Hematopoietic multipotent progenitor cell treated with erythropoietin and hydrocortisone succinate and interleukin-3 and kit ligand, for 8 days (in vitro differentiated cells): ENCODE results near the gene ZSCAN23.
"Not testable (repeated sequence)": the region's sequence is repeated elsewhere in the genome, so short reads cannot be mapped to it uniquely, and the experiment has no call there.

ENCODE experiments used
- DNase-seq: peaks from one replicate; pipeline ENCODE4 v3.0.0-alpha.2; 2015

ZSCAN23 gene

DNA sequence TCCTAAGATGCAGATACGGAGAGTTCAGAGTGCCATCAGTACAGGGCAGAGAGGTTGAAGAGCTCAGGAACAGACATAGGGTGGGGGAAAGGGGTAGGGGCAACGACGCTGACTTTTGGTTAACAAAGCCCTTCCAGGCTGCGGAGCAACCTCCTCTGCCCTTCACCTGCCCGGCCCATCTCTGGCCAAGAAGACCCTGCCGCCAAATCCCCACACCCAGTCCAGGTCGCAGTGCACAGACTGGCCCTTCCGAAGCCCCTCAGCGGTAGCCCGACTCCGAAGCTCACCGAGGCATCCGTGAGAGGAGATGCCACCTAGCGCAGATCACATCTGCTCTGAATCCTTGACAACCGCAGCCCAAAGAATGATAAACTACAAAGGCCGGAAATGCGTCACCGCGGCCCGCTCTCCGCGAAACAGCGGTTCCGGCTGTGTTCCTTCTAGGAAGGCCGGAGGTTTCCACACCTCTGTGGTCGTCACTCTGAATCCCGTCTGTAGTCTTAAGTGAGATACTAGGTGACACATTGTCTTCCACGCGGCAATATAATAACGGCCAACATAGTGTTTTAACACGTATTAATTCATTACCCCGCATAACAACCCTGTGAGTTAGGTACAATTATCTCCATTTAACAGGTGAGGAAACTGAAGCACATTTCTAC lies at the start of gene ZSCAN23:
TSS of gene ZSCAN23 (minus strand) at position 380 of the 662 bp plus-strand sequence. CDS start 7,225 bp downstream, outside the sequence.
- peak; percentile 74 for DNase-seq

DNA sequence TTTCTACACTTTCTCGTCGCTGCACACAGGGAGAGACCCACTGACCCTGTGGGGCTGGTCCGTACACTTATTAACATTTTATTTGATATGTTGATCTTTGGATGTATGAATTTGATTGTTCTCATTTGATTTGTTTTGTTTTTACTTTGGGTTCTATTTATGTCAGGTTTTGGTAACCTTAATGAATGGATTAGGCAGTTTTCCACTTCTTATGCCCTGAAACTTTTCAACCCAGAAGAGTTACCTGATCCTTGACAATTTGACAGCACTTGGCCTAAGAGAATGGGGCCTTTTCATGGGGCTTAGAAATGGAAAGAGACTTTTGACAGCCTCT lies 48.7 kb upstream of the ZSCAN23 start:
- no peak for DNase-seq

DNA sequence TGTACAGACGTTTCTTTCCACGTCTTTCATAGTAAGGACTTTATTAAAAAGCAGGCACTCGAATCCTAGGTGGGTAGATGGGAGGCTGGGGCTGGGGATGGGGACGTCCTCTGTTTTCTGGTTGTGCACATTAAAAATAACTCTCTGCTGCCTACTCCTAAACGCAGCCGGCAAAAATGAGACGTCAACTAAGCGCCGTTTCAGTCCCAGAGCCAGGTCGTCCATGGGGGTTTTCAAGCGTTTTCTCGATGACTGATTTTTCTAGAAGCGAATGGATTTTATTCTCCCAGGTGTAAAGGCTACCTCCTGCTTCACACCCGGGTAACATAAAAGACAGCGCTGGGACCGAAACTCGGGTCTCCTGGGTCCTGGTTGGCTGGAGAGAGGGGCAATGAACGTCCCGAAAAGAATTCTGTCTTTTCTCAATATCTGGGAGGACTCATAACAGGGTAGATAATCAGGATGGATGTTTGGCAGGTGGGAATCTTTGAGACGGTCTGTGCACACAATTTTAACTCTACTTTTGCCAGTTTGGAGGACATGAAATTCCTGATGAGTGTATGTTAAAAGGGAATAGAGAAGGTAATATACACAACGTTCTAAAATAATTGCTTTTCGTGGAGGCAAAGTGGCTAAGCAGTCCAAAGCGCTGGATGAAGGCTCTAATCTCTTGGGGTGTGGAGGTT lies 47.1 kb upstream of the ZSCAN23 start:
- no peak for DNase-seq

DNA sequence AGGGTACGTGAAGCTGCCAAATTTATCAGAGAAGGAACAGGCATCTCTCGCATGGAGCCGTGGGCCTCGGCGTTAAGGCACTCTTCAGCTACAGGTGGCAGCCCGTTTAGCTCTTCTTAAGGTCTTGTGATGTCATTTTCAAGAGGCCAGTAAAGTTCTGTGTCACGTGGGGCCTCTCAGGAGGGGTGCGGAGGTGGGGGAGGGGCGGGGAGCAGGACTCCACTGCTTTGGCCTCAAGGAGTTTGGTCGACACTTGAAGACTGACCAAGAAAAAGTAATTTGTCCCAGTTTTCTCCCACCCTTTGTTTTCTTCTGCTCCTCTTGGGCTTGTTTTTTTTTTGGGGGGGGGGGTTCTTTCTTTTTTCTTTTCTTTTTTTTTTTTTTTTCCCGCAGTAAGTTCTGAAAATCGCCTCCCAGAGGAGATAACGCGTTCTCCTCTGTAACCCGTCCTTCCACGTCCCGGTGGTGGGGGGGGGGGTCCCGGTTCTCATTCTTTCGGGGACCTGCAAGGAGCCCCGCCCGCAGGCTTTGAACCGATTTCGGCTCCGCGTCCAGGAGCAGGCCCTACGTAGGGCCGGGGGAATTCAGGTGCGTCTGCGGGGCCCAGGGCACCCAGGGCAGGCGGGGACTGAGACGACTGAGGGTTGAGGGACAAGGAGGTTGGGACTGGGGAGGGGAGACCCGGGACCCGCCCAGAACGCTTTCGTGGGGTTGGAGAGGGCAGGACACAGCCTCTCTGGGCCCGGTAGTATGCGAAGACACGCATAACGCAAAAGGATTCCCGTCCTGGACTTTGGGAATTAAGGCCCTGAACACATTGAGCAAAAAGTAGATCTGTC lies 46.3 kb upstream of the ZSCAN23 start:
- peak; percentile 82 for DNase-seq

DNA sequence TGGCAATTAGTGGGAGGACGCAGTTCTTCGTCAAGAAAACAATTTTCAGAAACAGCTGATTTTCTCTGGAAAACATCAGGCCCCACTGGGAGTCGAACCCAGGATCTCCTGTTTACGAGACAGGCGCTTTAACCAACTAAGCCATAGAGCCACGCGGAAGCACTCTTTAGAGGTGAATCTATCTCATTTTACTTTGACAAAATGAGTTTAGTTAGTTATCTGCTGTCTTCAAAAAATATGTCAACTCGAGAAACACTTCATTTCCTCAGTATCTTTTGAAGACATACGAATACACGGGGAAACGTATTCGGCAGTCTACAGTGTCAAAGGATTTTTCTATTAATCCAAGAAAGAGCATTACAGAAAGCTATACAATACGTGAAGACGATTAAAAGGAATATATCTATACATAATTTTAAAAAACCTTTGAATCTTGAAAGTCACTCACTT lies 45.6 kb upstream of the ZSCAN23 start:
- peak; percentile 89 for DNase-seq

DNA sequence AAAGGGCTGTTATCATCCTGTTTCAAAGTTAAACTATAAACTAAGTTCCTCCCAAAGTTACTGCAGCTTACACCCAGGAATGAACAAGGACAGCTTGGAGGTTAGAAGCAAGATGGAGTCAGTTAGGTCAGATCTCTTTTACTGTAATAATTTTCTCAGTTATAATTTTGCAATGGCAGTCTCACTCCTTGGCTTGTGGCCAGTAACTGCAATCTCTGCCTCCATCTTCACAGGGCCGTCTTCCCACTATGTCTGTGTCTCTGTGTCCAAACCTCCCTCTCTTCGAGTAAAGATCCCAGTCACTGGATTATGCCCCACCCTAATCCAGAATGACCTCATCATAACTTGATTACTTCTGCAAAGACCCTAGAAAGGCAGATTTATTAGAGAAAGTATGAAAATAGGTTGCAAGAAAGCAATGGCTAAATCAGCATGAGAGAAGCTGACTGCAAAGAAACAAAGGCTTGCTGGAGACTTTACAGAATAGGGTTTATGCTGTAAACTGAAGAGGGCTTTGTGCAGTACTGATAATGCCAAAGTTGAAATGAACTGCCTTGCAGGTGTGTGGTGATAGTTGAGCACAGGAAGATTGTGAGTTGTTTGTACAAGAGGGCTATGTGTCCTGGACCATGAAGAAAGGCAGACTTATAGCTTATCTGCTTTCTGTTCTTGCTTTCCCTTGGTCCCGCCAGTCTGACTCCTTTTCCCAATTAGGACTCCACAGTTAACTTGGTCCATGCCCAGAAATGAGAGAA lies 43.9 kb upstream of the ZSCAN23 start:
- DNase-seq = no peak

DNA sequence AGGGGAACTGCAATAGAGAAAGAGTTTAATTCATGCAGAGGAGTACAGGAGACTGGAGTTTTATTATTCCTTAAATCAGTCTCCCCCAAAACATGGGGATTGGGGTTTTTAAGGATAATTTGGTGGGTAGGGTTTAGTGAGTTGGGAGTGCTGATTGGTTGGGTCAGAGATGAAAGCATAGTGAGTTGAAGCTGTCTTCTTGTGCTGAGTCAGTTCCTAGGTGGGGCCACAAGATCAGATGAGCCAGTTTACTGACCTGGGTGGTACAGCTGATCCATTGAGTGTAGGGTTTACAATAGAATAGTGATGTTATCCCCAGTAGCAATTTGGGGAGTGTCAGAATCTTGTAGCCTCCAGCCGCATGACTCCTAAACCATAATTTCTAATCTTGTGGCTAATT lies 43.2 kb upstream of the ZSCAN23 start:
- no peak for DNase-seq

DNA sequence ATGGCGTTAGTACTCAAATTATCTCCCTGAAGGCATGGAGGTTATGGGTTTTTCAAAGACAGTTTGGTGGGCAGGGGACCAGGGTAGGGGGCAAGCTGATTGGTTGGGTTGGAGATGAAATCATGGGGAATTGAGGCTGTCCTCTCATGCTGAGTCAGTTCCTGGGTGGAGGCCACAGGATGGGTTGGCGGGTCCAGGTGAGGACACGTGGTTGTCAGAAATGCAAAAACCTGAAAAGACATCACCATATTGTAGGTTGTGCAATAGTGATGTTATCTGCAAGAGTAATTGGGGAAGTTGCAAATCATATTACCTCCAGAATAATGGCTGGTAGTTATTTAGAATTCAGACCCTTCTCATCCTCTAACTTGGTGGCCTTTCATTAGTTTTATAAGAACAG lies 42.2 kb upstream of the ZSCAN23 start:
- no peak for DNase-seq

DNA sequence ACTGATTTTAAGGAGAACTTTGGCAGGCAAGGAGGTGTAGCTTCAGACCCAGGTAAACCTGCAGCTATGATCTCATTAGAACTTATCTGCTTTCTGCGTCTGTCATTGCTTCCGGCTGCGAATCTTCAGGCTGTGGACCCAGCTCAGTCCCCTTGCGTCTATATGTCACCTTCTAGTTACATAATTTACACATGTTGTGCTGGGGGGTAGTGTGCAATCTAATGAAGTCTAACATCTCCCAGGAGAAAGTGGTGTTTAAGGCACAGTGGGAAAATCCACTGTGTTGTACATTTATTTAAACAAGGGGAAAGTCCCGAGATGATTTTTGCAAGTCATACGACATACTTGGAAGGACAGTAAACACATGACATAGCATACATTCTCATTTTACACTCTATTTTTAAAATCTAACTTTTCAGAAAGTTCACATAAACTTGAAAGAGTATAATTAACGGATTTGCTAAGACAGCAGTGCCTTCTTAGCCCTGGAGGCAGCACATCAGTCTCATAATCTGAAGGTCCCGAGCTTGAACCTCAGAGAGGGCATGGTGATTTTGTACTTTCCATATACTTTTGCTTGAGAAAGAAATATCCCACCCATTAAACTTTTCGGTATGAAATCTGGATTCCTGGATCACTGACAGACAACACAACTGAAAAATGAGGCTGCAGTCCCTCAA lies 37.1 kb upstream of the ZSCAN23 start:
- no peak for DNase-seq

DNA sequence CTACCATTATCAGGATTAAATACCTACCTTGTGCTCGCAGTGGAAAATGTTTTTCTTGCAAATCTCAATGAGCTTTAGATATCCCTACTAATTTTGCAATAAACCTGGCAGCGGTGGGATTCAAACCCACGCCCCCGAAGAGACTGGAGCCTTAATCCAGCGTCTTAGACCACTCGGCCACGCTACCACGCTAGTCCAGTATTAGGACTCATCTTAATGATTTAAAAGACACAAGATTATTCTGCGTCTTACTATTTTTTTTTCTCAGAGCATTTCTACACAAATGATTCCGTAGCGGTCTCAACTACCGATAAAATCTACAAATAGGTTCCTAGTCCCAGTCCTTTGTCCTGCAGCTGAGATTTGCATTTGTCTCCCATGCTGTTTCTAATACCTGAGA lies 35.2 kb upstream of the ZSCAN23 start:
- no peak for DNase-seq

DNA sequence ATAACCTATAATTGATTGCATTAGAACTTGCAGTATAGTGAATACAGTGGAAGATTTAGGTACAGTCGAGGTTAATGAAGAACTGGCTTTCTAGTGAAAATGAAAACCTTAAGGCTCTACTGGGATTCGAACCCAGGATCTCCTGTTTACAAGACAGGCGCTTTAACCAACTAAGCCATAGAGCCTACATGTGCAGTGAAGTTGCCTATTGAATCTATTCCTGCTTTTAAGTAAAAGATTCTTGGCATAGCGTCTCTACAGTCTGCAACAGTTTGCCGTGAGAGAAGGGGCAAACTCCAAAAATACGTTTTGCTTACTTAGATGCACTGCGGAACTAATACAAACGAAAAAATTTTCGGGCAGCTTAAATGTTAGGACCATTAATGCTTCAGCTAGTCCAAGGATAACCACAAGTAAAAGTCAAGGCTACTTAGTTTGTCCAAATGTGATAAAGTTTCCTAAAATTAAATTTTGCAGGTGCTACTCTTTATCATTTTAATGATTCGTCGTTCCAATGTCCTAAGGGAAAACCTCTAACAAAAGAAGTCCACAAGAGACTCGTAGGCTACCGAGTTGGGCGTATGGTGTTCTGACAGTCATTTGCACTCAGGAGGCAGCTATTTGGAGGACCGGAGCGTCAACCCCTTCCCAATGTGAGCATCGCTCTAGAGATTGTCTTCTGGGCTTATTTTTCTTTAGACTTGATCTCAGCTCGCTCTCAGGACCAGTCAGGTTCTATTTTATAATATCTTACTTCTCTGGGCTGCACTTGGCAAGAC lies 31.3 kb upstream of the ZSCAN23 start:
- peak; percentile 84 for DNase-seq

DNA sequence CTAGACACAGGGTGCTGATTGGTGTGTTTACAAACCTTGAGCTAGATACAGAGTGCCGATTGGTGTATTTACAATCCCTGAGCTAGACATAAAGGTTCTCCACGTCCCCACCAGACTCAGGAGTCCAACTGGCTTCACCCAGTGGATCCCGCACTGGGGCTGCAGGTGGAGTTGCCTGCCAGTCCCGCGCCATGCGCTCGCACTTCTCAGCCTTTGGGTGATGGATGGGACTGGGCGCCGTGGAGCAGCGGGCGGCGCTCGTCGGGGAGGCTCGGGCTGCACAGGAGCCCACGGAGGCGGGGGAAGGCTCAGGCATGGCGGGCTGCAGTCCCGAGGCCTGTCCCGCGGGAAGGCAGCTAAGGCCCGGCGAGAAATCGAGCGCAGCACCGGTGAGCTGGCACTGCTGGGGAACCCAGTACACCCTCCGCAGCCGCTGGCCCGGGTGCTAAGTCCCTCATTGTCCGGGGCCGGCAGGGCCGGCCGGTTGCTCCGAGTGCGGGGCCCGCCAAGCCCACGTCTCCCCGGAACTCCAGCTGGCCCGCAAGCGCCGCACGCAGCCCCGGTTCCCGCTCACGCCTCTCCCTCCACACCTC lies 26.0 kb upstream of the ZSCAN23 start:
- not testable (repeated sequence) for DNase-seq

DNA sequence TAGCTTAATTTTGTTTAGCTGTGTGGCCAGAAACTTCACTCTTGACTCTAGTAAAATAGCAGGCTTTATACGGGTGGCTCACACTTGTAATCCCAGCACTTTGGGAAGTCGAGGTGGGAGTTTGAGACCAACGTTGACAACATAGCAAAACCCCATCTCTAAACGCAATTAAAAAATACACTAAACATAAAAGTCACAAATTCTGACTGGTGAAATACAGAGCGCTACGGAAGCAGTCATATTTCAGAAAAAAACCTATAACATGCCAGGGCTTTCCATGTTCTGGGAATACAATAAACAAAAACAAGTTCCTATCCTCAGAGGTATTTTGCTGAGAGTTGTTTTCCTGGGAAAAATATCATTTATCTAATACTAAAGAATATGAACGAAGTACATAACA lies 24.8 kb upstream of the ZSCAN23 start:
- no peak for DNase-seq

DNA sequence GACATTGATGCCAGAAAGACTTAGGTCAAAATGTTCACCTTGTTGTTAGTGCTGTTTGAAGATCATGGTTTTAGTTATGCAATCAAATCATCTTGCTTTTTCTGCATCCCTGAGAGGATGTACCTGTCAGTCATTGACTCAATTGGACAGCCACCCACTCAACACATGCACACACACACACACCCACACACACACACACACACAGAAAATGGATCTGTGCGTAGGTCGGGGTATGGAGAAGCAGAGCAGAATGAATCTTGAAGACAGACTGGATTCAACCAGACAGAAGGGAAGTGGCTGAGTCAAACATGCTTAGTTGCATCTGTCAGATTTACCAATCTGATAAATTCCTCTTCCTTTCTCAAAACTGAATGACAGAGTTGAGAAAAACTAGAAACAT lies 19.1 kb upstream of the ZSCAN23 start:
- no peak for DNase-seq

DNA sequence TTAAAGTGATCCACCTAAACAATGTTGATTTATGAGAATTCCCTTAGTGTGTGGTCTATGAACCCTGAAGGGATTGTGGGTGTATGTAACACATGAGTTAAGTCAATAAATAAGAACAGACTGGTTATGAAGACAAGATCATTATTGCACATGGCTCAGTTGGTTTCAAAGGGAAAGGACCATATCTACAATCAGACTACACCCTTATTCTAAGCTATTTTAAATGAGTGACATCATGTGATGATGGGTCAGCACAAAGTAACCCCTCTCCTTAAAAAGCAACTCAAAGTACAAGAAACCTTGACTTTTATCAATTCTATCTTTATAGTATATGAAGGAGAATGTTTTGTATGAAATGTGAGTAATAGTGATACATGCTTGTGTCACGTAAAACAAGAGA lies 15.3 kb upstream of the ZSCAN23 start:
- DNase-seq = no peak

DNA sequence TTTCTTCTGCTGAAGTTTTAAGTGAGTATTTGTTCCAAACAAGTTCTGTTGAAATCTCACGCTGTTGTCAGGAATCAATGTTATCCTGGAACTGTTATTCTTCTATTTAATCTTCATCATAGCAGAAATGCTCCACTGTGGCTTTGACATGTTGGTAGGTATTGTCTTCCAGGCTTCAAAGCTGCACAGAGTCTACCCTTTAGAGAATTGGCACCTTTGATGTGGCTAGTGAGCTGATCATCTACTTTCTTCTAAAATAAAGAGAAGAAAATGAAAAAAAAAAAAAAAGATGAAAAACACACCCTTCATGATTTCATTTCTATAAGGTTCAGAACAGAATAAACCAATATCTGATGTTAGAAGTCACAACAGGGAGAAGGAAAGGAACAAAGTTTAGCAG lies 5.8 kb upstream of the ZSCAN23 start:
- DNase-seq = no peak

DNA sequence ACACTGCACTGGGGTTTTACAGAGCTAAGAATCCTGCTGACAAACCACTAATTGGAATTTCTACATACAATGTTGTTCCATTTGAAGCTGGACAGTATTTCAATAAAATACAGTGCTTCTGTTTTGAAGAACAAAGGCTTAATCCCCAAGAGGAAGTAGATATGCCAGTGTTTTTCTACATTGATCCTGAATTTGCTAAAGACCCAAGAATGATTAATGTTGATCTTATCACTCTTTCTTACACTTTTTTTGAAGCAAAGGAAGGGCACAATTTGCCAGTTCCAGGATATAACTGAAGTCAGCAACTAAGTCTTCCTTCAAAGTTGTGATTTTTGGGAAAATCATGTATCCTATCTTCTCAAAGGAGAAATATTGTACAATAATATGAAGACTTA lies 4.2 kb upstream of the ZSCAN23 start:
- DNase-seq = not testable (repeated sequence)

DNA sequence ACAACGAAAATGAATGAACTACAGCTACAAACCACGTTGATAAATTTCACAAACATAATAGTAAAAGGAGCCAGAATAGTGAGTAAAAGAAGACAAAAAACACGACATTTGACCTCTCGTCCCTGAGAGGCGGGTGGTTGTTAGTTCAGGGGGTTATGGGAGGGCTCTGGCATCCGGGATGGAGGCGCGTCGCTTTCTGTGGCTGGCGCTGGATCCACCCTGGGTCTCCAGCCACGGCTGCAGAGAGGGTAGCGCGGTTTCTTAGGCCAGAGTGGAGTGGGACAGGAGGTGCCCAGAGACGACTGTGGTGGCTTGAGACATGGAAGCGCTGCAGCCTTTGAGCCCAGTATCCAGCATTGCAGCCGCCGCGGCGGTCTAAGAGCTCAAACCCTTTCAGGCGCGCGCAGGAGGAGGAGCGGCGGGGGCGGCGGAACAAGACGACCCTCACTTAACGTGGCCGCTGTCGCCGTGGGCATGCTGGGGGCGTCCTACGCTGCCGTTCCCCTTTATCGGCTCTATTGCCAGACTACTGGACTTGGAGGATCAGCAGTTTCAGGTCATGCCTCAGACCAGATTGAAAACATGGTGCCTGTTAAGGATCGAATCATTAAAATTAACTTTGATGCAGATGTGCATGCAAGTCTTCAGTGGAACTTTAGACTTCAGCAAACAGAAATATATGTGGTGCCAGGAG lies 3.7 kb upstream of the ZSCAN23 start:
- DNase-seq = no peak

DNA sequence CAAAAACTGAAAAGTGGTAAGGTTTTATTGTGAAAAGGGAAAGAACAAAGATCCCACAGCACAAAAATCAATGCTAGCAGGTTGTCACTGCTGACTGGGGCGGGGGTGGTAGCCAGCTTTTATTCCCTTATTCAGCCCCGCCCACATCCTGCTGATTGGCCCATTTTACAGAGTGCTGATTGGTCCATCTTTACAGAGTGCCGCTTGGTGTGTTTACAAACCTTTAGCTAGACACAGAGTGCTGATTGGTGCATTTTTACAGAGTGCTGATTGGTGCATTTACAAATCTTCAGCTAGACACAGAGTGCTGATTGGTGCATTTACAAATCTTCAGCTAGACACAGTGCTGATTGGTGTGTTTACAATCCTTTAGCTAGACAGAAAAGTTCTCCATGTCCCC lies 1.5 kb upstream of the ZSCAN23 start:
- DNase-seq = not testable (repeated sequence)

DNA sequence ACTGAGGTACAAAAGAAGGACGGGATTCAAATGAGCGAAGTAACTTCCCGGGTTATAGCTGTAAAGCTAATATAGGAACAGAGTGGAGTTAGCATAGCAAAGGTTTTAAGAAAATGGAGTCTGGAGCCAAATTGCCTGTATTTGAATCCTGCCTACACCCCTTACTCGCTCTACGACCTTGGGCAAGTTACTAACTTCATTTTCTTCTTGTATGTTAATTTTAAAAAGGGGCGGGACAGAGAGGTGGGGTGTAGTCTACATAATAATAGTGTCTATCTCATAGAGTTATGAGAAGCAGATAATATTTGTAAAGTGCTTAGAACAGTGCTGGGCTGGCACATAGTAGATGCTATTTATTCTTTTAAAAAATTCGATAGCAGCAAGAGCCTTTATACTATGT lies 705 bp downstream of the ZSCAN23 start:
- no peak for DNase-seq

DNA sequence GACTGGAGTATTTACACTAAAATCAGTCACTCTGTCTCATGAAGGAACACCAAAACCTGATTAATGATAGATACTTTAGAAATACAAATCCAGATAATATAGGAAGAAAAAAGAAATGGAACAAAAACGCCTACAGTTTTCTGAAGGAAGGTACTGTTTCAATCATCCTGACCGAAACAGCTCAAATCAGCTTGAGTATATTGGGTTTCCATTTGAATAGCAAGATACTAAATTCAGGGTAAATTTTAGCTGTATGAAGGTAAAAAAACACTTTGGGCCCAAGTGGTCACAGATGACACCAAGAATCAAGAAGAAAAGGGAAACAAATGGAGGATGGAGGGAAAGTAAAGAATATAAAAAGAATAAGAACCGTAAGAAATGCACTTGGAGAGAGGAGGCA lies 6.9 kb downstream of the ZSCAN23 start:
- no peak for DNase-seq
